ENCODE results near the gene FOXK2.

GRCh38 chr17:82470065-82470464 is 49.5 kb upstream of the FOXK2 start:
- TF ChIP-seq CTCF (IDR thresholded peaks at IDR 0.05): no peak
- no peak for TF ChIP-seq POLR2A (IDR thresholded peaks at IDR 0.05)
